SK-N-SH (cell line): ENCODE data around the gene DGCR6L.
"Not testable (repeated sequence)": the region's sequence is repeated elsewhere in the genome, so short reads cannot be mapped to it uniquely, and the experiment has no call there.

Source experiments
- FOSL2 ChIP-seq: IDR thresholded peaks from 2 replicates; pipeline ENCODE4 v1.4.0; 2012; ENCODE audit warnings: low read depth, mild to moderate bottlenecking, moderate library complexity, borderline replicate concordance
- JUND ChIP-seq: IDR thresholded peaks from 2 replicates; pipeline ENCODE4 v1.4.0; 2012
- RAD21 ChIP-seq: IDR thresholded peaks from 2 replicates; pipeline ENCODE4 v1.6.1; 2012; ENCODE audit warnings: mild to moderate bottlenecking, low read length
- TAF1 ChIP-seq: IDR thresholded peaks from 2 replicates; pipeline ENCODE4 v1.6.1; 2012; ENCODE audit warnings: low read depth, mild to moderate bottlenecking, low read length, moderate library complexity, borderline replicate concordance
- YY1 ChIP-seq: IDR thresholded peaks from 2 replicates; pipeline ENCODE4 v1.4.0; 2012; ENCODE audit warnings: low read depth, mild to moderate bottlenecking
- TF ChIP-seq, protein P1 (sequence below): fragments of 200-600 bp; sonication (generic); IDR thresholded peaks from 2 replicates; pipeline ENCODE4 v1.6.1; 2017; ENCODE audit warnings: antibody characterized with exemption, mild to moderate bottlenecking, moderate library complexity
- TF ChIP-seq, protein P2 (sequence below): IDR thresholded peaks from 2 replicates; pipeline ENCODE4 v1.4.0; 2012; ENCODE audit warnings: low read depth

DNA sequence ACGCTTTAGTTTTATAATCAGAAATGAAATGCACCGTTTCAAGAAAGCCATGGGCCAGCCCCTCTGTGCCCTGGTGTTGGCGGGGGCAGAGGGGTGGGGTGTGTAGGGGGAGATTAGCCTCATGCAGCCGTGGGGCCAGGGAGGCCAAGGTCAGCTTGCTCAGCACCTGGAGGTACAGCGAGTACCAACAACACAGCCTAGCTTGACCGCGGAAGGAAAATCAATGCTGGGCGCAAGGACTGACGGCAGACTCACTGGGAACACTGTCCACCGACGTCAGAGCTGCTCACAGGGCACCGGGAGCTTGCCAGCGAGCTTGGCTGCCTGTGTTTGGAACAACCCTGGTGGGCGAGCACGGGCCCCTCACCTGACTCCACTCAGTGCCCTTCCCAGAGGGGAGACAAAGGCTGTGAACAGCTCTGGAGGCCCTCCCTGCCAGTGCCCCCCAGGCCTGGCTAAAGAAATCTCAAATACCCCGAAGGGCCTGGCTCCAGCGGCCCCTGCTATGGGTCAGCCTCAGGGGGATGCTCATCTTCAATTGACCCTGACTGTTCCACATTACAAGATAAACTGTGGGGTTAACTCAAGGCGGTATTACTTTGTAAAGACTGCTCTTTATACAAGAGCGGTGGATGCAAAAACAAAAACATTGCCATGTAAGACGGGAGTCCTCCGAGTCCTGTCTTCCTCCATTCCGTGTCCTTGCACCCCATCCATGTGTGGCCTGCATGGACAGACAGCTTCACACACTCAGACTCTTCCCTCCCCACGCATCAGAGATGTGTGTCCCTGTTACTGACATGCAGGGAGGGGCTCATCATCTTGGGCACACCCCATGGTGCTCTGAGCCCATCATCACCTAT is 30.4 kb downstream of the DGCR6L start:
- TF ChIP-seq, protein P1, sequence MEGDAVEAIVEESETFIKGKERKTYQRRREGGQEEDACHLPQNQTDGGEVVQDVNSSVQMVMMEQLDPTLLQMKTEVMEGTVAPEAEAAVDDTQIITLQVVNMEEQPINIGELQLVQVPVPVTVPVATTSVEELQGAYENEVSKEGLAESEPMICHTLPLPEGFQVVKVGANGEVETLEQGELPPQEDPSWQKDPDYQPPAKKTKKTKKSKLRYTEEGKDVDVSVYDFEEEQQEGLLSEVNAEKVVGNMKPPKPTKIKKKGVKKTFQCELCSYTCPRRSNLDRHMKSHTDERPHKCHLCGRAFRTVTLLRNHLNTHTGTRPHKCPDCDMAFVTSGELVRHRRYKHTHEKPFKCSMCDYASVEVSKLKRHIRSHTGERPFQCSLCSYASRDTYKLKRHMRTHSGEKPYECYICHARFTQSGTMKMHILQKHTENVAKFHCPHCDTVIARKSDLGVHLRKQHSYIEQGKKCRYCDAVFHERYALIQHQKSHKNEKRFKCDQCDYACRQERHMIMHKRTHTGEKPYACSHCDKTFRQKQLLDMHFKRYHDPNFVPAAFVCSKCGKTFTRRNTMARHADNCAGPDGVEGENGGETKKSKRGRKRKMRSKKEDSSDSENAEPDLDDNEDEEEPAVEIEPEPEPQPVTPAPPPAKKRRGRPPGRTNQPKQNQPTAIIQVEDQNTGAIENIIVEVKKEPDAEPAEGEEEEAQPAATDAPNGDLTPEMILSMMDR = not testable (repeated sequence)
- TF ChIP-seq YY1, RAD21, JUND, TAF1, FOSL2: not testable (repeated sequence)
- TF ChIP-seq, protein P2, sequence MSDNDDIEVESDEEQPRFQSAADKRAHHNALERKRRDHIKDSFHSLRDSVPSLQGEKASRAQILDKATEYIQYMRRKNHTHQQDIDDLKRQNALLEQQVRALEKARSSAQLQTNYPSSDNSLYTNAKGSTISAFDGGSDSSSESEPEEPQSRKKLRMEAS = not testable (repeated sequence)
